Testis (tissue), 2 donors: ENCODE measurements around the gene C4A.

ENCODE experiments used
- POLR2A ChIP-seq: fragments of 450-650 bp; IDR thresholded peaks from one replicate; pipeline ENCODE4 v1.6.1; 2017; ENCODE audit warnings: antibody characterized with exemption, mild to moderate bottlenecking, moderate library complexity
- TF ChIP-seq, protein P1 (sequence below), 3 experiments: fragments of 450-650 bp in 2 of 3; fragments of 200-600 bp in 1 of 3; sonication (generic) in 1 of 3; IDR thresholded peaks; one replicate each; pipeline ENCODE4 v1.5.1; 2016 to 2019; ENCODE audit warnings: antibody characterized with exemption in 3 of 3, mild to moderate bottlenecking in 2 of 3, moderate library complexity in 1 of 3

DNA sequence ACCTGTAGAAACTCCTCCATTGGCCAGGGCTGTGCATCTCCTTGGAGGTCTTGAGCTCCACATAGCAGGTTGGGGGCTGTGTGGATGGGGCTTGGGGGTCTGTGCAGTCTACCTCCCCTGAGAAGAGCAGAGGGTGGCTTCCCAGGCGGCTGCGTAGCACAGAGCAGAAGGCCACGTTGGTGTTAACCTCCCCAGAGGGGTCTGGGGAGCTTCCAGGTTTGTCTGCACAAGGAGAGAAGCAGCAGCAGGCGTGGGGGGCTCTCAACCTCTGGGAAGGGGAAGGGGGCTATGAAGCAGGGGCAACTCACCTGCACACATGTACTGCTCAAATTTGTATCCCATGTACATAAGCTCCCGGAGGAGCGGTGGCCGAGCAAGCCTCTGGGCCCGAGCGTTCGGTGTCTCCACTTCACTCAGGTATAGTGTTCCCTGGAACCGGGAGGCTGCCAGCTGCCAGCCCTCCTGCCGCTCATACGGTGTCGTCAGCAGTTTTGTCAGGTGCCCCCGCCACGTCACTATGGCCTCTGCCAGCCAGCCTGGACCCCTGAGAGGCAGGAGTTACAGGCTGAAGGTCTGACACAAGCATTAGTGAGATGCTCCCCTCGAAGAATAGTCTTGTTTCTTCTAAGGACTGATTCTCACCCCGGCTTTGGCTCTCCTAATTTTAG is 11.1 kb upstream of the C4A start:
- TF ChIP-seq, protein P1, sequence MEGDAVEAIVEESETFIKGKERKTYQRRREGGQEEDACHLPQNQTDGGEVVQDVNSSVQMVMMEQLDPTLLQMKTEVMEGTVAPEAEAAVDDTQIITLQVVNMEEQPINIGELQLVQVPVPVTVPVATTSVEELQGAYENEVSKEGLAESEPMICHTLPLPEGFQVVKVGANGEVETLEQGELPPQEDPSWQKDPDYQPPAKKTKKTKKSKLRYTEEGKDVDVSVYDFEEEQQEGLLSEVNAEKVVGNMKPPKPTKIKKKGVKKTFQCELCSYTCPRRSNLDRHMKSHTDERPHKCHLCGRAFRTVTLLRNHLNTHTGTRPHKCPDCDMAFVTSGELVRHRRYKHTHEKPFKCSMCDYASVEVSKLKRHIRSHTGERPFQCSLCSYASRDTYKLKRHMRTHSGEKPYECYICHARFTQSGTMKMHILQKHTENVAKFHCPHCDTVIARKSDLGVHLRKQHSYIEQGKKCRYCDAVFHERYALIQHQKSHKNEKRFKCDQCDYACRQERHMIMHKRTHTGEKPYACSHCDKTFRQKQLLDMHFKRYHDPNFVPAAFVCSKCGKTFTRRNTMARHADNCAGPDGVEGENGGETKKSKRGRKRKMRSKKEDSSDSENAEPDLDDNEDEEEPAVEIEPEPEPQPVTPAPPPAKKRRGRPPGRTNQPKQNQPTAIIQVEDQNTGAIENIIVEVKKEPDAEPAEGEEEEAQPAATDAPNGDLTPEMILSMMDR (IDR thresholded peaks at IDR 0.05): no peak
- TF ChIP-seq POLR2A: no peak
